IMR-90 (cell line): ENCODE data around the gene RYR3. TPM values are rescaled to one million over a fixed set of nuclear protein-coding genes. Genes with fewer than 3 reads are reported as not detected.

Experiments
- ATAC-seq: fragments of 200-7000 bp; cut with Tn5 transposase; 2 replicates; pipeline ENCODE4 v1.9.1; 2020; ENCODE audit warnings: low read depth, mild to moderate bottlenecking, moderate library complexity
- BruUV-seq: library from RNA; stranded (reverse); fragments of 400-500 nt; replicated peaks from 2 replicates; lab custom pipeline; 2021; lab: Mats Ljungman, UMichigan
- CTCF ChIA-PET: fragments of 300-600 bp; formaldehyde crosslinking; extraction: SDS; loops from one replicate; lab custom pipeline; 2021; ENCODE audit warnings: antibody characterized with exemption; lab: Yijun Ruan, JAX
- POLR2A ChIA-PET: fragments of 300-600 bp; sonication (Branson Sonifier 250); formaldehyde crosslinking; loops from one replicate; lab custom pipeline; 2022; ENCODE audit warnings: antibody characterized with exemption; ENCODE audit not compliant: unreplicated experiment; lab: Charles Lee
- DNase-seq: peaks from one replicate; pipeline ENCODE4 v3.0.0; 2013
- H2AFZ ChIP-seq: replicated peaks from 2 replicates; pipeline ENCODE3; 2013; ENCODE audit warnings: low read length, mild to moderate bottlenecking; ENCODE audit not compliant: poor library complexity
- H2AK5ac ChIP-seq: 2 replicates; pipeline ENCODE4 v1.6.1; 2013; ENCODE audit warnings: low read depth, low read length, inconsistent platforms
- H2AK9ac ChIP-seq: replicated peaks from 2 replicates; pipeline ENCODE3; 2013; ENCODE audit warnings: mild to moderate bottlenecking, low read depth, low read length, moderate library complexity; ENCODE audit not compliant: poor library complexity
- H2BK120ac ChIP-seq: 2 replicates; pipeline ENCODE4 v1.6.1; 2013; ENCODE audit warnings: low read depth, low read length, inconsistent platforms
- H2BK15ac ChIP-seq: 3 replicates; pipeline ENCODE4 v1.6.1; 2013; ENCODE audit warnings: low read depth, low read length, inconsistent platforms
- H2BK20ac ChIP-seq: 2 replicates; pipeline ENCODE4 v1.6.1; 2013; ENCODE audit warnings: low read depth, mild to moderate bottlenecking, inconsistent platforms, low read length, moderate library complexity
- H2BK5ac ChIP-seq: 2 replicates; pipeline ENCODE4 v1.6.1; 2013; ENCODE audit warnings: mild to moderate bottlenecking, low read depth, low read length, inconsistent platforms; ENCODE audit not compliant: poor library complexity, severe bottlenecking
- H3K14ac ChIP-seq: replicated peaks from 2 replicates; pipeline ENCODE4 v1.6.1; 2013; ENCODE audit warnings: low read depth, low read length, inconsistent platforms
- H3K18ac ChIP-seq: 2 replicates; pipeline ENCODE4 v1.6.1; 2013; ENCODE audit warnings: low read depth, low read length, control low read depth
- H3K23ac ChIP-seq: 2 replicates; pipeline ENCODE4 v1.6.1; 2013; ENCODE audit warnings: low read depth, low read length, inconsistent platforms
- H3K27ac ChIP-seq: 2 replicates; pipeline ENCODE4 v1.5.1; 2013; ENCODE audit warnings: mild to moderate bottlenecking, control low read depth, low read length; ENCODE audit not compliant: insufficient read depth
- H3K27me3 ChIP-seq: 2 replicates; pipeline ENCODE4 v1.6.1; 2013; ENCODE audit warnings: low read length; ENCODE audit not compliant: control insufficient read depth, insufficient read depth
- H3K36me3 ChIP-seq: 2 replicates; pipeline ENCODE4 v1.6.1; 2013; ENCODE audit warnings: low read length, mixed read lengths; ENCODE audit not compliant: control insufficient read depth, insufficient read depth
- H3K4ac ChIP-seq: 2 replicates; pipeline ENCODE4 v1.6.1; 2013; ENCODE audit warnings: low read depth, low read length, inconsistent platforms
- H3K4me1 ChIP-seq: 2 replicates; pipeline ENCODE4 v1.6.1; 2013; ENCODE audit warnings: low read length, mixed read lengths; ENCODE audit not compliant: control insufficient read depth, insufficient read depth
- H3K4me2 ChIP-seq: 2 replicates; pipeline ENCODE4 v1.6.1; 2013; ENCODE audit warnings: low read depth, mild to moderate bottlenecking, control low read depth, low read length, moderate library complexity
- H3K4me3 ChIP-seq: 2 replicates; pipeline ENCODE4 v1.5.1; 2013; ENCODE audit warnings: low read depth, mild to moderate bottlenecking, control low read depth, low read length, moderate library complexity; ENCODE audit not compliant: insufficient read depth
- H3K56ac ChIP-seq: 2 replicates; pipeline ENCODE4 v1.6.1; 2013; ENCODE audit warnings: low read length, inconsistent platforms; ENCODE audit not compliant: insufficient read depth; ENCODE audit errors: extremely low read depth
- H3K79me1 ChIP-seq, 2 experiments: 2 replicates each; pipeline ENCODE4 v1.6.1; 2013; ENCODE audit warnings: low read length in 2 of 2, inconsistent platforms in 1 of 2, low read depth in 1 of 2
- H3K9ac ChIP-seq: 2 replicates; pipeline ENCODE4 v1.6.1; 2013; ENCODE audit warnings: low read depth, low read length, control low read depth
- H3K9me1 ChIP-seq: 2 replicates; pipeline ENCODE4 v1.6.1; 2013; ENCODE audit warnings: low read length, inconsistent platforms; ENCODE audit not compliant: insufficient read depth
- H3K9me3 ChIP-seq: 2 replicates; pipeline ENCODE4 v1.6.1; 2013; ENCODE audit warnings: low read length; ENCODE audit not compliant: control insufficient read depth, insufficient read depth
- H4K20me1 ChIP-seq: 2 replicates; pipeline ENCODE4 v1.6.1; 2013; ENCODE audit warnings: low read length, inconsistent platforms; ENCODE audit not compliant: insufficient read depth
- H4K5ac ChIP-seq: 2 replicates; pipeline ENCODE4 v1.6.1; 2013; ENCODE audit warnings: mild to moderate bottlenecking, low read depth, low read length, control low read depth
- H4K8ac ChIP-seq, 2 experiments: 2 replicates each; pipeline ENCODE4 v1.6.1; 2013; ENCODE audit warnings: low read depth in 2 of 2, low read length in 2 of 2, control low read depth in 1 of 2, inconsistent platforms in 1 of 2
- H4K91ac ChIP-seq: 2 replicates; pipeline ENCODE4 v1.6.1; 2013; ENCODE audit warnings: low read depth, low read length, inconsistent platforms; ENCODE audit not compliant: insufficient read depth
- ELK1 ChIP-seq: fragments of 150-350 bp; IDR thresholded peaks from 2 replicates; pipeline ENCODE4 v1.6.1; 2016; ENCODE audit warnings: low read depth, mild to moderate bottlenecking, low read length, moderate library complexity, borderline replicate concordance
- FOS ChIP-seq: fragments of 150-350 bp; IDR thresholded peaks from 2 replicates; pipeline ENCODE4 v1.6.1; 2016; ENCODE audit warnings: low read depth, low read length
- MAFK ChIP-seq: IDR thresholded peaks from 2 replicates; pipeline ENCODE4 v1.6.1; 2012; ENCODE audit warnings: low read depth, low read length, improper control_type of control experiment
- NFE2L2 ChIP-seq: fragments of 150-350 bp; IDR thresholded peaks from 2 replicates; pipeline ENCODE4 v1.6.1; 2016; ENCODE audit warnings: low read depth, mild to moderate bottlenecking, low read length
- RAD21 ChIP-seq: IDR thresholded peaks from 2 replicates; pipeline ENCODE4 v1.6.1; 2012; ENCODE audit warnings: low read length, improper control_type of control experiment
- RCOR1 ChIP-seq: IDR thresholded peaks from 2 replicates; pipeline ENCODE4 v1.6.1; 2012; ENCODE audit warnings: mild to moderate bottlenecking, low read length, improper control_type of control experiment; ENCODE audit not compliant: insufficient replicate concordance
- WGBS, 2 experiments: methylation state at CpG; one replicate each; pipeline versions ENCODE4 v1.1.5 to v1.1.7; 2013; ENCODE audit warnings: missing lambda C conversion rate in 2 of 2; ENCODE audit not compliant: insufficient read length in 1 of 2; ENCODE audit errors: extremely low coverage in 2 of 2; 5-methylcytosine and 5-hydroxymethylcytosine counted together
- dilution Hi-C: fragments of 300-500 bp; cut with HindIII; formaldehyde crosslinking; loops from one replicate; pipeline ENCODE4 v1.14.3; 2018; ENCODE audit warnings: low sequenced_read_pairs; ENCODE audit not compliant: unreplicated experiment
- in situ Hi-C: fragments of 300-500 bp; cut with MboI; formaldehyde crosslinking; loops from 3 replicates; pipeline ENCODE4 v1.14.3; 2019; ENCODE audit warnings: low sequenced_read_pairs, inconsistent platforms, mixed read lengths
- intact Hi-C: fragments of 100-400 bp; cut with micrococcal nuclease; formaldehyde crosslinking; loops from 2 replicates; pipeline ENCODE4 v1.10.0; 2022
- polyA plus RNA-seq, 3 experiments: library from polyadenylated mRNA; depleted of rRNA; stranded (reverse); fragments of >200 nt; gene quantifications; 2 replicates each; pipeline ENCODE4 v1.2.3, GENCODE V29; 2012; ENCODE audit warnings: low replicate concordance in 1 of 3
- total RNA-seq: library from RNA; depleted of rRNA; stranded (reverse); fragments of >200 nt; gene quantifications from 2 replicates; pipeline ENCODE4 v1.2.3, GENCODE V29; 2012

The RYR3 gene
- total and polyA plus RNA-seq, 2 of the 4 experiments (the other 2 are of a cell fraction), result 0.18 TPM; not detected in 1

GRCh38 chr15:33503681-33504080 lies 192.9 kb downstream of the RYR3 start:
- DNase-seq (no peak), ATAC-seq (no peak)
- Histone ChIP-seq H3K9ac (no peak overlapping the region), H3K18ac (no peak overlapping the region), H3K4me3 (no peak overlapping the region), H3K36me3 (no peaks in the 10 kb centered on the region), H2BK15ac (no peak overlapping the region), H2BK120ac (no peak overlapping the region), H3K27ac (no peak overlapping the region), H2AK9ac (no peak overlapping the region), H3K9me3 (no peaks in the 10 kb centered on the region), H4K5ac (no peak overlapping the region), H3K4me2 (no peak overlapping the region), H4K20me1 (no peaks in the 10 kb centered on the region), H3K27me3 (no peaks in the 10 kb centered on the region), H3K79me1 (no peaks in the 10 kb centered on the region), H3K23ac (no peak overlapping the region), H3K14ac (no peak overlapping the region), H2BK20ac (no peak overlapping the region), H3K4me1 (no peaks in the 10 kb centered on the region), H3K56ac (no peak overlapping the region), H3K9me1 (no peaks in the 10 kb centered on the region), H2BK5ac (no peak overlapping the region), H2AFZ (no peak overlapping the region), H2AK5ac (no peak overlapping the region), H4K8ac (no peak overlapping the region), H3K4ac (no peak overlapping the region), H4K91ac (no peak overlapping the region)
- in situ Hi-C loops (no loop called here), intact Hi-C loops (no loop called here), dilution Hi-C loops (no loop called here)
- no CpG with 5 or more reads among the region's 5 CpGs for WGBS, 2 experiments
- no TSS peak for BruUV-seq
- CTCF ChIA-PET, result no interaction called here
- TF ChIP-seq MAFK (no peak), RCOR1 (no peak), RAD21 (no peak), NFE2L2 (no peak), ELK1 (no peak), FOS (no peak)
- POLR2A ChIA-PET, result no interaction called here
